GM12878 (cell line): Measurements from ENCODE around the gene CLIC6. TPM values are rescaled to one million over a fixed set of nuclear protein-coding genes. Genes with fewer than 3 reads are reported as not detected.

ENCODE experiments used
- BACH1 ChIP-seq: fragments of 450-650 bp; IDR thresholded peaks from 2 replicates; pipeline ENCODE4 v1.6.1; 2017; ENCODE audit warnings: mild to moderate bottlenecking, borderline replicate concordance
- CHD1 ChIP-seq: IDR thresholded peaks from 2 replicates; pipeline ENCODE4 v1.6.1; 2012; ENCODE audit warnings: low read depth, low read length, improper control_type of control experiment
- CHD2 ChIP-seq: IDR thresholded peaks from 2 replicates; pipeline ENCODE4 v1.6.1; 2011; ENCODE audit warnings: low read depth, low read length, improper control_type of control experiment, borderline replicate concordance
- FOXM1 ChIP-seq: IDR thresholded peaks from 2 replicates; pipeline ENCODE4 v1.6.1; 2012; ENCODE audit warnings: low read depth, mild to moderate bottlenecking, inconsistent platforms, low read length, moderate library complexity
- HCFC1 ChIP-seq: fragments of 150-350 bp; IDR thresholded peaks from 2 replicates; pipeline ENCODE4 v1.6.1; 2014; ENCODE audit warnings: low read length
- HDGF ChIP-seq: fragments of 450-650 bp; IDR thresholded peaks from 2 replicates; pipeline ENCODE4 v1.6.1; 2016; ENCODE audit warnings: antibody characterized with exemption
- IKZF2 ChIP-seq, 2 experiments: fragments of 450-650 bp; IDR thresholded peaks; 2 replicates each; pipeline ENCODE4 v1.6.1; 2017; ENCODE audit warnings: mild to moderate bottlenecking in 2 of 2, moderate library complexity in 2 of 2
- IRF4 ChIP-seq: IDR thresholded peaks from 2 replicates; pipeline ENCODE4 v1.6.1; 2011; ENCODE audit warnings: low read depth, low read length
- KLF5 ChIP-seq: fragments of 450-650 bp; IDR thresholded peaks from 2 replicates; pipeline ENCODE4 v1.6.1; 2014; ENCODE audit warnings: mild to moderate bottlenecking; ENCODE audit not compliant: partially characterized antibody
- MEF2A ChIP-seq: IDR thresholded peaks from 2 replicates; pipeline ENCODE4 v1.6.1; 2011; ENCODE audit warnings: low read depth, mild to moderate bottlenecking, low read length, moderate library complexity; ENCODE audit not compliant: insufficient read depth
- NFIC ChIP-seq: IDR thresholded peaks from 2 replicates; pipeline ENCODE4 v1.6.1; 2012; ENCODE audit warnings: low read depth, mild to moderate bottlenecking, inconsistent platforms, low read length, moderate library complexity
- POLR2AphosphoS5 ChIP-seq: IDR thresholded peaks from 2 replicates; pipeline ENCODE4 v1.6.1; 2011; ENCODE audit warnings: mild to moderate bottlenecking, low read length, inconsistent platforms
- RB1 ChIP-seq: fragments of 450-650 bp; formaldehyde crosslinking; IDR thresholded peaks from 2 replicates; pipeline ENCODE4 v1.6.1; 2017; ENCODE audit warnings: mild to moderate bottlenecking, borderline replicate concordance
- RFX5 ChIP-seq: IDR thresholded peaks from 2 replicates; pipeline ENCODE4 v1.6.1; 2011; ENCODE audit warnings: low read depth, low read length, improper control_type of control experiment
- SIN3A ChIP-seq: IDR thresholded peaks from 2 replicates; pipeline ENCODE4 v1.6.1; 2012; ENCODE audit warnings: low read depth, low read length, improper control_type of control experiment
- SMAD1 ChIP-seq: fragments of 450-650 bp; IDR thresholded peaks from 2 replicates; pipeline ENCODE4 v1.6.1; 2018; ENCODE audit warnings: mild to moderate bottlenecking, low read depth; ENCODE audit not compliant: partially characterized antibody
- SMARCA5 ChIP-seq: fragments of 450-650 bp; IDR thresholded peaks from 2 replicates; pipeline ENCODE4 v1.6.1; 2017; ENCODE audit warnings: mild to moderate bottlenecking
- STAT3 ChIP-seq: IDR thresholded peaks from 2 replicates; pipeline ENCODE4 v1.6.1; 2011; ENCODE audit warnings: low read depth, low read length, improper control_type of control experiment
- YY1 ChIP-seq: IDR thresholded peaks from 2 replicates; pipeline ENCODE4 v1.6.1; 2011; ENCODE audit warnings: low read depth, mild to moderate bottlenecking, low read length
- ZNF384 ChIP-seq: IDR thresholded peaks from 2 replicates; pipeline ENCODE4 v1.6.1; 2012; ENCODE audit warnings: low read depth, mild to moderate bottlenecking, low read length, improper control_type of control experiment, borderline replicate concordance
- ZZZ3 ChIP-seq: IDR thresholded peaks from 2 replicates; pipeline ENCODE4 v1.6.1; 2011; ENCODE audit warnings: low read depth; ENCODE audit not compliant: control insufficient read depth, insufficient read length
- polyA plus RNA-seq, 11 experiments: library from polyadenylated mRNA; depleted of rRNA in 4 of 11; unstranded in 6 of 11; stranded (reverse) in 5 of 11; fragments of >200 nt; fragmentation: Nextera tagmentation in 4 of 11; fragmentation: Illumina TruSeq in 1 of 11; extraction: Ambion mirVana in 4 of 11; extraction: Trizol in 1 of 11; gene quantifications; 1 replicate in 1 of 11; 2 replicates in 10 of 11; pipeline versions ENCODE4 v1.2.1 to v1.2.3, GENCODE V29; 2011 to 2016; ENCODE audit warnings: inconsistent platforms in 2 of 11, missing spikeins in 2 of 11, low read depth in 1 of 11
- total RNA-seq, 4 experiments: library from RNA; depleted of rRNA in 3 of 4; stranded (reverse); fragments of >200 nt in 3 of 4; fragmentation: Illumina TruSeq in 1 of 4; extraction: Trizol in 1 of 4; gene quantifications; 2 replicates each; pipeline versions ENCODE4 v1.2.1 to v1.2.3, GENCODE V29; 2013 to 2021
- TF ChIP-seq, protein P1 (sequence below): IDR thresholded peaks from 2 replicates; pipeline ENCODE4 v1.6.1; 2012; ENCODE audit warnings: improper control_type of control experiment, low read depth, low read length; ENCODE audit not compliant: insufficient replicate concordance
- TF ChIP-seq, protein P2 (sequence below): fragments of 450-650 bp; IDR thresholded peaks from 2 replicates; pipeline ENCODE4 v1.6.1; 2014; ENCODE audit warnings: mild to moderate bottlenecking
- TF ChIP-seq, protein P3 (sequence below): fragments of 450-650 bp; IDR thresholded peaks from 2 replicates; pipeline ENCODE4 v1.6.1; 2017; ENCODE audit warnings: antibody characterized with exemption, mild to moderate bottlenecking, moderate library complexity

Gene CLIC6
- total and polyA plus RNA-seq, 10 of the 15 experiments (the other 5 are each of a cell fraction or from before 2014, with no cell fraction given) = 5.7 to 34.1 (median 11.2) TPM

DNA sequence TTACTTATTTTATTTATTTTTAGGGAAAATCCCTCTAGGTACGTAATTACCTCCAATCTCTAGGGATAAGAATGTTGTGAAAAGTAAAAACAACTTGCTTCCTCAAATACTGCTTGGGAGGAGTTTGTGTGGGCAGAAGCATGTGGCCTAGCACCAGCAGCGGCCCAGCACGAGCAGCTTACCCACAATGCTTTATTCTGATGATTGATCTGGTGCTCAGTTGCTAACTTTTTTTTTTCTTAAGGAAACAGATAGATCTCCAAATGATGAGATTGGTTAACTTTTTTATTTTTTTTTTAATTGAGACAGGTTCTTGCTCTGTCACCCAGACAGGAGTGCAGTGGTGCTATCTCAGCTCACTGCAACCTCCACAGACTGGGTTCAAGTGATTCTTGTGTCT, 4.2 kb downstream of the CLIC6 start (continued):
- TF ChIP-seq ZZZ3 (no peak), KLF5 (no peak), POLR2AphosphoS5 (no peak), SMAD1 (no peak), ZNF384 (peak; percentile 51), SIN3A (no peak), BACH1 (no peak), STAT3 (no peak), RB1 (no peak), IKZF2 (IDR thresholded peaks at IDR 0.05) (peak in 1 of 2 experiments; percentile 43; a peak in 1 of 4 replicates), IRF4 (no peak), YY1 (no peak), FOXM1 (no peak), NFIC (0 out of 2 replicates have a peak, but pooled peaks have one; percentile 32), MEF2A (no peak), CHD2 (no peak), HCFC1 (no peak), HDGF (no peak), SMARCA5 (no peak), CHD1 (no peak), RFX5 (no peak)
- TF ChIP-seq, protein P1, sequence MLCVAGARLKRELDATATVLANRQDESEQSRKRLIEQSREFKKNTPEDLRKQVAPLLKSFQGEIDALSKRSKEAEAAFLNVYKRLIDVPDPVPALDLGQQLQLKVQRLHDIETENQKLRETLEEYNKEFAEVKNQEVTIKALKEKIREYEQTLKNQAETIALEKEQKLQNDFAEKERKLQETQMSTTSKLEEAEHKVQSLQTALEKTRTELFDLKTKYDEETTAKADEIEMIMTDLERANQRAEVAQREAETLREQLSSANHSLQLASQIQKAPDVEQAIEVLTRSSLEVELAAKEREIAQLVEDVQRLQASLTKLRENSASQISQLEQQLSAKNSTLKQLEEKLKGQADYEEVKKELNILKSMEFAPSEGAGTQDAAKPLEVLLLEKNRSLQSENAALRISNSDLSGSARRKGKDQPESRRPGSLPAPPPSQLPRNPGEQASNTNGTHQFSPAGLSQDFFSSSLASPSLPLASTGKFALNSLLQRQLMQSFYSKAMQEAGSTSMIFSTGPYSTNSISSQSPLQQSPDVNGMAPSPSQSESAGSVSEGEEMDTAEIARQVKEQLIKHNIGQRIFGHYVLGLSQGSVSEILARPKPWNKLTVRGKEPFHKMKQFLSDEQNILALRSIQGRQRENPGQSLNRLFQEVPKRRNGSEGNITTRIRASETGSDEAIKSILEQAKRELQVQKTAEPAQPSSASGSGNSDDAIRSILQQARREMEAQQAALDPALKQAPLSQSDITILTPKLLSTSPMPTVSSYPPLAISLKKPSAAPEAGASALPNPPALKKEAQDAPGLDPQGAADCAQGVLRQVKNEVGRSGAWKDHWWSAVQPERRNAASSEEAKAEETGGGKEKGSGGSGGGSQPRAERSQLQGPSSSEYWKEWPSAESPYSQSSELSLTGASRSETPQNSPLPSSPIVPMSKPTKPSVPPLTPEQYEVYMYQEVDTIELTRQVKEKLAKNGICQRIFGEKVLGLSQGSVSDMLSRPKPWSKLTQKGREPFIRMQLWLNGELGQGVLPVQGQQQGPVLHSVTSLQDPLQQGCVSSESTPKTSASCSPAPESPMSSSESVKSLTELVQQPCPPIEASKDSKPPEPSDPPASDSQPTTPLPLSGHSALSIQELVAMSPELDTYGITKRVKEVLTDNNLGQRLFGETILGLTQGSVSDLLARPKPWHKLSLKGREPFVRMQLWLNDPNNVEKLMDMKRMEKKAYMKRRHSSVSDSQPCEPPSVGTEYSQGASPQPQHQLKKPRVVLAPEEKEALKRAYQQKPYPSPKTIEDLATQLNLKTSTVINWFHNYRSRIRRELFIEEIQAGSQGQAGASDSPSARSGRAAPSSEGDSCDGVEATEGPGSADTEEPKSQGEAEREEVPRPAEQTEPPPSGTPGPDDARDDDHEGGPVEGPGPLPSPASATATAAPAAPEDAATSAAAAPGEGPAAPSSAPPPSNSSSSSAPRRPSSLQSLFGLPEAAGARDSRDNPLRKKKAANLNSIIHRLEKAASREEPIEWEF = no peak
- TF ChIP-seq, protein P2, sequence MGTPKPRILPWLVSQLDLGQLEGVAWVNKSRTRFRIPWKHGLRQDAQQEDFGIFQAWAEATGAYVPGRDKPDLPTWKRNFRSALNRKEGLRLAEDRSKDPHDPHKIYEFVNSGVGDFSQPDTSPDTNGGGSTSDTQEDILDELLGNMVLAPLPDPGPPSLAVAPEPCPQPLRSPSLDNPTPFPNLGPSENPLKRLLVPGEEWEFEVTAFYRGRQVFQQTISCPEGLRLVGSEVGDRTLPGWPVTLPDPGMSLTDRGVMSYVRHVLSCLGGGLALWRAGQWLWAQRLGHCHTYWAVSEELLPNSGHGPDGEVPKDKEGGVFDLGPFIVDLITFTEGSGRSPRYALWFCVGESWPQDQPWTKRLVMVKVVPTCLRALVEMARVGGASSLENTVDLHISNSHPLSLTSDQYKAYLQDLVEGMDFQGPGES = no peak
- TF ChIP-seq, protein P3, sequence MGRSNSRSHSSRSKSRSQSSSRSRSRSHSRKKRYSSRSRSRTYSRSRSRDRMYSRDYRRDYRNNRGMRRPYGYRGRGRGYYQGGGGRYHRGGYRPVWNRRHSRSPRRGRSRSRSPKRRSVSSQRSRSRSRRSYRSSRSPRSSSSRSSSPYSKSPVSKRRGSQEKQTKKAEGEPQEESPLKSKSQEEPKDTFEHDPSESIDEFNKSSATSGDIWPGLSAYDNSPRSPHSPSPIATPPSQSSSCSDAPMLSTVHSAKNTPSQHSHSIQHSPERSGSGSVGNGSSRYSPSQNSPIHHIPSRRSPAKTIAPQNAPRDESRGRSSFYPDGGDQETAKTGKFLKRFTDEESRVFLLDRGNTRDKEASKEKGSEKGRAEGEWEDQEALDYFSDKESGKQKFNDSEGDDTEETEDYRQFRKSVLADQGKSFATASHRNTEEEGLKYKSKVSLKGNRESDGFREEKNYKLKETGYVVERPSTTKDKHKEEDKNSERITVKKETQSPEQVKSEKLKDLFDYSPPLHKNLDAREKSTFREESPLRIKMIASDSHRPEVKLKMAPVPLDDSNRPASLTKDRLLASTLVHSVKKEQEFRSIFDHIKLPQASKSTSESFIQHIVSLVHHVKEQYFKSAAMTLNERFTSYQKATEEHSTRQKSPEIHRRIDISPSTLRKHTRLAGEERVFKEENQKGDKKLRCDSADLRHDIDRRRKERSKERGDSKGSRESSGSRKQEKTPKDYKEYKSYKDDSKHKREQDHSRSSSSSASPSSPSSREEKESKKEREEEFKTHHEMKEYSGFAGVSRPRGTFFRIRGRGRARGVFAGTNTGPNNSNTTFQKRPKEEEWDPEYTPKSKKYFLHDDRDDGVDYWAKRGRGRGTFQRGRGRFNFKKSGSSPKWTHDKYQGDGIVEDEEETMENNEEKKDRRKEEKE = no peak
